ENCODE results near the gene STAM. TPM values are rescaled to one million over a fixed set of nuclear protein-coding genes. Genes with fewer than 3 reads are reported as not detected.
A peak's percentile ranks its signal among the peaks of the same experiment; 100 is the strongest.

Gene STAM
- polyA plus RNA-seq (32.4 and 33.0 TPM in 2 replicates), polyA minus RNA-seq (51.6 and 63.9 TPM in 2 replicates)

- no peaks in the 10 kb centered on the region for H3K36me3 ChIP-seq (ENCODE audit: insufficient read depth, low read length)
- no peaks in the 10 kb centered on the region for H3K9me2 ChIP-seq (ENCODE audit: insufficient read depth, low read length)
- no peaks in the 10 kb centered on the region for H3K9me3 ChIP-seq (ENCODE audit: low read length)
- H3K9ac ChIP-seq (ENCODE audit: low read length), result peak within 1 kb of the TSS; percentile 91
- no peaks in the 10 kb centered on the region for H4K20me1 ChIP-seq (ENCODE audit: insufficient read depth)
- TF ChIP-seq REST (IDR thresholded peaks at IDR 0.05; ENCODE audit: borderline replicate concordance) (peak; percentile 82), SMC3 (conservative IDR thresholded peaks at IDR 0.05; ENCODE audit: poor library complexity) (peak; percentile 35), MXI1 (conservative IDR thresholded peaks at IDR 0.05; ENCODE audit: poor library complexity, severe bottlenecking) (peak; percentile 82), CTCF (IDR thresholded peaks at IDR 0.05; ENCODE audit: poor library complexity, severe bottlenecking) (no peak), EP300 (conservative IDR thresholded peaks at IDR 0.05; ENCODE audit: poor library complexity, severe bottlenecking) (peak; percentile 72), RAD21 (conservative IDR thresholded peaks at IDR 0.05) (peak; percentile 51), EZH2 (IDR thresholded peaks at IDR 0.05; ENCODE audit: borderline replicate concordance, insufficient read depth, low read length, poor library complexity, severe bottlenecking) (no peak), TAF1 (IDR thresholded peaks at IDR 0.05; ENCODE audit: low read depth) (peak; percentile 85), POLR2AphosphoS5 (IDR thresholded peaks at IDR 0.05) (peak; percentile 92)
- H3K4me2 ChIP-seq (ENCODE audit: low read length), result peak within 1 kb of the TSS; percentile 93
- peaks cover 4% of the 10 kb centered on the region for H3F3A ChIP-seq (ENCODE audit: insufficient read depth, low read length, poor library complexity, severe bottlenecking)
- peak within 1 kb of the TSS; percentile 86 for H2AFZ ChIP-seq (ENCODE audit: low read depth, low read length)
- H3K4me3 ChIP-seq (ENCODE audit: low read length), result peak within 1 kb of the TSS; percentile 84
- H3K79me2 ChIP-seq (replicated peaks; ENCODE audit: insufficient read depth, low read length), result peaks cover 50% of the 10 kb centered on the region
- H3K27ac ChIP-seq (ENCODE audit: low read length), result peak within 1 kb of the TSS; percentile 87
- H3K27me3 ChIP-seq (ENCODE audit: insufficient read depth, low read depth, low read length), result no peaks in the 10 kb centered on the region
Observed at GRCh38 chr10:17643755-17644484, at the start of gene STAM. Gene STAM, plus strand, starts transcription at chr10:17644151. Its CDS starts 189 bp downstream, at chr10:17644340.

- Histone ChIP-seq H3K9ac (ENCODE audit: low read length) (no peak overlapping the region), H4K20me1 (ENCODE audit: insufficient read depth) (no peaks in the 10 kb centered on the region), H2AFZ (ENCODE audit: low read depth, low read length) (no peak overlapping the region), H3F3A (ENCODE audit: insufficient read depth, low read length, poor library complexity, severe bottlenecking) (no peaks in the 10 kb centered on the region), H3K36me3 (ENCODE audit: insufficient read depth, low read length) (no peaks in the 10 kb centered on the region), H3K27ac (ENCODE audit: low read length) (no peak overlapping the region), H3K27me3 (ENCODE audit: insufficient read depth, low read depth, low read length) (no peaks in the 10 kb centered on the region), H3K9me2 (ENCODE audit: insufficient read depth, low read length) (no peaks in the 10 kb centered on the region), H3K4me2 (ENCODE audit: low read length) (no peak overlapping the region), H3K79me2 (replicated peaks; ENCODE audit: insufficient read depth, low read length) (no peaks in the 10 kb centered on the region), H3K9me3 (ENCODE audit: low read length) (no peaks in the 10 kb centered on the region), H3K4me3 (ENCODE audit: low read length) (no peak overlapping the region)
- TF ChIP-seq CTCF (IDR thresholded peaks at IDR 0.05; ENCODE audit: poor library complexity, severe bottlenecking) (no peak), SMC3 (conservative IDR thresholded peaks at IDR 0.05; ENCODE audit: poor library complexity) (no peak)
Observed at GRCh38 chr10:17597386-17597785, 46.6 kb upstream of the STAM start.

Data from neural cell (in vitro differentiated cells).